Liver (tissue), 9 donors: ENCODE data around the gene STOML1. TPM values are rescaled to one million over a fixed set of nuclear protein-coding genes. Genes with fewer than 3 reads are reported as not detected.

Experiments used
- DNase-seq: peaks from one replicate; pipeline ENCODE4 v3.0.0-alpha.2; 2017; ENCODE audit warnings: low spot score
- H3K27ac ChIP-seq, 2 donors: one replicate each; pipeline ENCODE4 v1.7.0; 2013; ENCODE audit warnings: inconsistent platforms in 2 of 2, low read length in 2 of 2, control low read depth in 1 of 2, low read depth in 1 of 2, mild to moderate bottlenecking in 1 of 2
- H3K27me3 ChIP-seq, 4 donors: one replicate each; pipeline versions ENCODE4 v1.6.1 to v1.7.0; 2013; ENCODE audit warnings: low read length in 3 of 4, inconsistent platforms in 1 of 4, mild to moderate bottlenecking in 1 of 4, moderate library complexity in 1 of 4; ENCODE audit not compliant: control insufficient read depth in 4 of 4, insufficient read depth in 4 of 4
- H3K36me3 ChIP-seq, 4 donors: one replicate each; pipeline versions ENCODE4 v1.6.1 to v1.7.0; 2013; ENCODE audit warnings: low read length in 3 of 4, mild to moderate bottlenecking in 3 of 4, low read depth in 1 of 4, moderate library complexity in 1 of 4; ENCODE audit not compliant: control insufficient read depth in 4 of 4, insufficient read depth in 3 of 4
- H3K4me1 ChIP-seq, 4 donors: one replicate each; pipeline versions ENCODE4 v1.6.1 to v1.7.0; 2013; ENCODE audit warnings: low read length in 3 of 4, mild to moderate bottlenecking in 3 of 4, moderate library complexity in 1 of 4; ENCODE audit not compliant: control insufficient read depth in 4 of 4, insufficient read depth in 4 of 4
- H3K4me3 ChIP-seq, 3 donors: one replicate each; pipeline versions ENCODE4 v1.6.1 to v1.7.0; 2013; ENCODE audit warnings: low read length in 3 of 3, control low read depth in 1 of 3, low read depth in 1 of 3, mild to moderate bottlenecking in 1 of 3
- H3K9ac ChIP-seq, 2 donors: one replicate each; pipeline ENCODE4 v1.7.0; 2013; ENCODE audit warnings: low read length in 2 of 2, mild to moderate bottlenecking in 2 of 2, moderate library complexity in 2 of 2, control low read depth in 1 of 2, low read depth in 1 of 2
- H3K9me3 ChIP-seq, 4 donors: one replicate each; pipeline versions ENCODE4 v1.6.1 to v1.7.0; 2013; ENCODE audit warnings: low read length in 3 of 4; ENCODE audit not compliant: control insufficient read depth in 4 of 4
- EGR1 ChIP-seq, 2 donors: IDR thresholded peaks; 2 replicates each; pipeline ENCODE4 v1.6.1; 2016 to 2018; ENCODE audit warnings: antibody characterized with exemption in 2 of 2, low read depth in 2 of 2
- FOXA1 ChIP-seq: IDR thresholded peaks from 2 replicates; pipeline ENCODE4 v1.6.1; 2016; ENCODE audit warnings: antibody characterized with exemption
- FOXA2 ChIP-seq: IDR thresholded peaks from 2 replicates; pipeline ENCODE4 v1.6.1; 2016; ENCODE audit warnings: antibody characterized with exemption
- GABPA ChIP-seq, 2 donors: IDR thresholded peaks in 1 of 2; conservative IDR thresholded peaks in 1 of 2; 2 replicates each; pipeline ENCODE4 v1.6.1; 2016; ENCODE audit warnings: antibody characterized with exemption in 2 of 2, mild to moderate bottlenecking in 1 of 2, moderate library complexity in 1 of 2
- HNF4A ChIP-seq, 2 donors: conservative IDR thresholded peaks; 2 replicates each; pipeline ENCODE4 v1.6.1; 2016; ENCODE audit warnings: antibody characterized with exemption in 2 of 2, mild to moderate bottlenecking in 2 of 2
- HNF4G ChIP-seq: IDR thresholded peaks from 2 replicates; pipeline ENCODE4 v1.6.1; 2016; ENCODE audit warnings: antibody characterized with exemption
- JUND ChIP-seq, 2 donors: IDR thresholded peaks; 2 replicates each; pipeline ENCODE4 v1.6.1; 2016; ENCODE audit warnings: antibody characterized with exemption in 2 of 2
- NR2F2 ChIP-seq: IDR thresholded peaks from 2 replicates; pipeline ENCODE4 v1.6.1; 2016; ENCODE audit warnings: antibody characterized with exemption
- RAD21 ChIP-seq, 2 donors: IDR thresholded peaks; 2 replicates each; pipeline ENCODE4 v1.6.1; 2016; ENCODE audit warnings: antibody characterized with exemption in 2 of 2, mild to moderate bottlenecking in 2 of 2
- RXRA ChIP-seq, 2 donors: IDR thresholded peaks; 2 replicates each; pipeline ENCODE4 v1.6.1; 2017 to 2018; ENCODE audit warnings: antibody characterized with exemption in 2 of 2, mild to moderate bottlenecking in 1 of 2
- SP1 ChIP-seq: IDR thresholded peaks from 2 replicates; pipeline ENCODE4 v1.6.1; 2018; ENCODE audit warnings: antibody characterized with exemption, mild to moderate bottlenecking
- TAF1 ChIP-seq: conservative IDR thresholded peaks from 2 replicates; pipeline ENCODE4 v1.6.1; 2016; ENCODE audit warnings: antibody characterized with exemption, mild to moderate bottlenecking
- YY1 ChIP-seq: IDR thresholded peaks from 2 replicates; pipeline ENCODE4 v1.6.1; 2016; ENCODE audit warnings: antibody characterized with exemption, mild to moderate bottlenecking
- WGBS: extraction: QIAGEN DNeasy Blood & Tissue Kit; methylation state at CpG from one replicate; pipeline ENCODE4 v1.1.7; 2013; 5-methylcytosine and 5-hydroxymethylcytosine counted together
- polyA plus RNA-seq, 2 donors: library from polyadenylated mRNA; stranded (reverse) in 1 of 2; unstranded in 1 of 2; fragments of 200-250 nt in 1 of 2; fragments of >200 nt in 1 of 2; fragmentation: Nextera tagmentation in 1 of 2; extraction: Ambion mirVana in 1 of 2; gene quantifications; one replicate each; pipeline versions ENCODE4 v1.2.1 to v1.2.3, GENCODE V29; 2013 to 2015
- total RNA-seq, 2 donors: library from RNA; depleted of rRNA; stranded (reverse); fragments of >200 nt; gene quantifications; one replicate each; pipeline ENCODE4 v1.2.3, GENCODE V29; 2014
- TF ChIP-seq, protein P1 (sequence below): IDR thresholded peaks from 2 replicates; pipeline ENCODE4 v1.6.1; 2016; ENCODE audit warnings: antibody characterized with exemption
- TF ChIP-seq, protein P2 (sequence below): IDR thresholded peaks from 2 replicates; pipeline ENCODE4 v1.6.1; 2016; ENCODE audit warnings: antibody characterized with exemption, mild to moderate bottlenecking
- TF ChIP-seq, protein P3 (sequence below): fragments of 150-350 bp; IDR thresholded peaks from 2 replicates; pipeline ENCODE4 v1.5.1; 2017; ENCODE audit warnings: improper control_type of control experiment, low read depth, low read length; ENCODE audit not compliant: missing input control
- TF ChIP-seq, protein P4 (sequence below): IDR thresholded peaks from 2 replicates; pipeline ENCODE4 v1.6.1; 2016; ENCODE audit warnings: antibody characterized with exemption
- TF ChIP-seq, protein P5 (sequence below): IDR thresholded peaks from 2 replicates; pipeline ENCODE4 v1.6.1; 2016; ENCODE audit warnings: antibody characterized with exemption
- donor health status: healthy.
- donor health status: healthy.
- donor health status: healthy.
- donor health status: healthy.
- donor health status: healthy.

The STOML1 gene
- total and polyA plus RNA-seq, 4 donors: 5.4 to 9.4 (median 6.4) TPM

DNA sequence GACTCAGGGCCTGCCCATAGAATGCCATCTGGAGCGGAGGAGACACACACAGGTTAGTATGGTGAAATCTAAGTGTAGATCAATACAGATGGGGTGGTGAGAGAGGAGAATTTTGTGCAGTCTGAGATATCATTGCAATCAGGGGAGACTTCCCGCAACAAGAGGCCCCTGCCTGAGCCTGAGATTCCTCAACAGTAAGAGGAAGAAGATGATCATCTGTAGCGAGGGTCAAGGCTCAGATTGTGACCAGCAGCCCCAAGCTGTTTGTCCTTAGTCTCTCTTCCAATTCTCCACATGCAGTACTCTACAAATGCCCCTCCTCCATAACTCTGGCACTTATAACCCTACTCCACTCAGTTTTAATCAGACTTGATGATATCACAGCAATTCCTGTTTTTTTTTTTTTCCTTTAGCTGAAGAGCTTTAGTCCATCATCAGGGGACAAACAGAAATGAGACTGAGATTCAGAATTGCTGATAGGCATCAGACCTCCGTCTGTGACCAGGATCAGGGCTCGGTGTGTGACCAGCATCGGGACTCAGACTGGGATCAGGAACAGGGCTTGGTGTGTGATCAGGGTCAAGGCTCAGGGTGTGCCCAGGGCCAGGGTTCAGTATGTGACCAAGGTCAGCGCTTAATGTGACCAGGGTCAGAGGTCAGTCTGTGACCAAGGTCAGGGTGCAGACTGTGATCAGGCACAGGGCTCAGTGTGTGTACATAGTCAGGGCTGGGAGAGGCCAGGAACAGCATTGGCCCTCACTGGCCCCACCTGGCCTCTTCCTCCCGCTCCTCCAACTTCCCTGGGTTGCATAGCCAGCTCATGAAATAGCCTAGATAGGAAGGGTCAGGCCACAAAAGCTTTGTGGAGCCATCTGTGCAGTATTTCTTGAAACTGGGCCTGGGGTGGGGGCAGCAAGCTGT, 51.8 kb downstream of the STOML1 start:
- H3K36me3 ChIP-seq: no peaks in the 10 kb centered on the region
- no peak overlapping the region for H3K4me3 ChIP-seq
- no peak for TF ChIP-seq YY1
- TF ChIP-seq, protein P1, sequence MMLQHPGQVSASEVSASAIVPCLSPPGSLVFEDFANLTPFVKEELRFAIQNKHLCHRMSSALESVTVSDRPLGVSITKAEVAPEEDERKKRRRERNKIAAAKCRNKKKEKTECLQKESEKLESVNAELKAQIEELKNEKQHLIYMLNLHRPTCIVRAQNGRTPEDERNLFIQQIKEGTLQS: no peak
- peak; percentile 93 for TF ChIP-seq NR2F2
- TF ChIP-seq EGR1 (IDR thresholded peaks at IDR 0.05; ENCODE audit: low read depth in 2 of 2): no peak
- TF ChIP-seq SP1: no peak
- TF ChIP-seq JUND (IDR thresholded peaks at IDR 0.05): no peak
- no peak for TF ChIP-seq RAD21 (IDR thresholded peaks at IDR 0.05)
- TF ChIP-seq, protein P2, sequence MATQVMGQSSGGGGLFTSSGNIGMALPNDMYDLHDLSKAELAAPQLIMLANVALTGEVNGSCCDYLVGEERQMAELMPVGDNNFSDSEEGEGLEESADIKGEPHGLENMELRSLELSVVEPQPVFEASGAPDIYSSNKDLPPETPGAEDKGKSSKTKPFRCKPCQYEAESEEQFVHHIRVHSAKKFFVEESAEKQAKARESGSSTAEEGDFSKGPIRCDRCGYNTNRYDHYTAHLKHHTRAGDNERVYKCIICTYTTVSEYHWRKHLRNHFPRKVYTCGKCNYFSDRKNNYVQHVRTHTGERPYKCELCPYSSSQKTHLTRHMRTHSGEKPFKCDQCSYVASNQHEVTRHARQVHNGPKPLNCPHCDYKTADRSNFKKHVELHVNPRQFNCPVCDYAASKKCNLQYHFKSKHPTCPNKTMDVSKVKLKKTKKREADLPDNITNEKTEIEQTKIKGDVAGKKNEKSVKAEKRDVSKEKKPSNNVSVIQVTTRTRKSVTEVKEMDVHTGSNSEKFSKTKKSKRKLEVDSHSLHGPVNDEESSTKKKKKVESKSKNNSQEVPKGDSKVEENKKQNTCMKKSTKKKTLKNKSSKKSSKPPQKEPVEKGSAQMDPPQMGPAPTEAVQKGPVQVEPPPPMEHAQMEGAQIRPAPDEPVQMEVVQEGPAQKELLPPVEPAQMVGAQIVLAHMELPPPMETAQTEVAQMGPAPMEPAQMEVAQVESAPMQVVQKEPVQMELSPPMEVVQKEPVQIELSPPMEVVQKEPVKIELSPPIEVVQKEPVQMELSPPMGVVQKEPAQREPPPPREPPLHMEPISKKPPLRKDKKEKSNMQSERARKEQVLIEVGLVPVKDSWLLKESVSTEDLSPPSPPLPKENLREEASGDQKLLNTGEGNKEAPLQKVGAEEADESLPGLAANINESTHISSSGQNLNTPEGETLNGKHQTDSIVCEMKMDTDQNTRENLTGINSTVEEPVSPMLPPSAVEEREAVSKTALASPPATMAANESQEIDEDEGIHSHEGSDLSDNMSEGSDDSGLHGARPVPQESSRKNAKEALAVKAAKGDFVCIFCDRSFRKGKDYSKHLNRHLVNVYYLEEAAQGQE: no peak
- TF ChIP-seq, protein P3, sequence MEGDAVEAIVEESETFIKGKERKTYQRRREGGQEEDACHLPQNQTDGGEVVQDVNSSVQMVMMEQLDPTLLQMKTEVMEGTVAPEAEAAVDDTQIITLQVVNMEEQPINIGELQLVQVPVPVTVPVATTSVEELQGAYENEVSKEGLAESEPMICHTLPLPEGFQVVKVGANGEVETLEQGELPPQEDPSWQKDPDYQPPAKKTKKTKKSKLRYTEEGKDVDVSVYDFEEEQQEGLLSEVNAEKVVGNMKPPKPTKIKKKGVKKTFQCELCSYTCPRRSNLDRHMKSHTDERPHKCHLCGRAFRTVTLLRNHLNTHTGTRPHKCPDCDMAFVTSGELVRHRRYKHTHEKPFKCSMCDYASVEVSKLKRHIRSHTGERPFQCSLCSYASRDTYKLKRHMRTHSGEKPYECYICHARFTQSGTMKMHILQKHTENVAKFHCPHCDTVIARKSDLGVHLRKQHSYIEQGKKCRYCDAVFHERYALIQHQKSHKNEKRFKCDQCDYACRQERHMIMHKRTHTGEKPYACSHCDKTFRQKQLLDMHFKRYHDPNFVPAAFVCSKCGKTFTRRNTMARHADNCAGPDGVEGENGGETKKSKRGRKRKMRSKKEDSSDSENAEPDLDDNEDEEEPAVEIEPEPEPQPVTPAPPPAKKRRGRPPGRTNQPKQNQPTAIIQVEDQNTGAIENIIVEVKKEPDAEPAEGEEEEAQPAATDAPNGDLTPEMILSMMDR: no peak
- no peak for TF ChIP-seq FOXA1
- TF ChIP-seq, protein P4, sequence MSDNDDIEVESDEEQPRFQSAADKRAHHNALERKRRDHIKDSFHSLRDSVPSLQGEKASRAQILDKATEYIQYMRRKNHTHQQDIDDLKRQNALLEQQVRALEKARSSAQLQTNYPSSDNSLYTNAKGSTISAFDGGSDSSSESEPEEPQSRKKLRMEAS: no peak
- peak; percentile 88 to 95 for TF ChIP-seq HNF4A (conservative IDR thresholded peaks at IDR 0.05)
- no peak for TF ChIP-seq GABPA (IDR thresholded peaks at IDR 0.05 in 1 of 2, conservative IDR thresholded peaks at IDR 0.05 in 1 of 2)
- TF ChIP-seq RXRA (IDR thresholded peaks at IDR 0.05): peak; percentile 67 to 75
- peak; percentile 62 for TF ChIP-seq HNF4G
- TF ChIP-seq, protein P5, sequence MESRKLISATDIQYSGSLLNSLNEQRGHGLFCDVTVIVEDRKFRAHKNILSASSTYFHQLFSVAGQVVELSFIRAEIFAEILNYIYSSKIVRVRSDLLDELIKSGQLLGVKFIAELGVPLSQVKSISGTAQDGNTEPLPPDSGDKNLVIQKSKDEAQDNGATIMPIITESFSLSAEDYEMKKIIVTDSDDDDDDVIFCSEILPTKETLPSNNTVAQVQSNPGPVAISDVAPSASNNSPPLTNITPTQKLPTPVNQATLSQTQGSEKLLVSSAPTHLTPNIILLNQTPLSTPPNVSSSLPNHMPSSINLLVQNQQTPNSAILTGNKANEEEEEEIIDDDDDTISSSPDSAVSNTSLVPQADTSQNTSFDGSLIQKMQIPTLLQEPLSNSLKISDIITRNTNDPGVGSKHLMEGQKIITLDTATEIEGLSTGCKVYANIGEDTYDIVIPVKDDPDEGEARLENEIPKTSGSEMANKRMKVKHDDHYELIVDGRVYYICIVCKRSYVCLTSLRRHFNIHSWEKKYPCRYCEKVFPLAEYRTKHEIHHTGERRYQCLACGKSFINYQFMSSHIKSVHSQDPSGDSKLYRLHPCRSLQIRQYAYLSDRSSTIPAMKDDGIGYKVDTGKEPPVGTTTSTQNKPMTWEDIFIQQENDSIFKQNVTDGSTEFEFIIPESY: no peak
- TF ChIP-seq FOXA2: no peak
- TF ChIP-seq TAF1: no peak
- no peaks in the 10 kb centered on the region for H3K9me3 ChIP-seq
- H3K4me1 ChIP-seq: peaks cover 0 to 8% (median 1%) of the 10 kb centered on the region in 4 donors
- no peak for DNase-seq
- no peaks in the 10 kb centered on the region for H3K27me3 ChIP-seq
- 70% methylated on average over 8 of the region's 8 CpGs for WGBS
- no peak overlapping the region for H3K9ac ChIP-seq
- H3K27ac ChIP-seq: no peak overlapping the region
